ENCODE measurements around the gene ZAR1L. TPM values are rescaled to one million over a fixed set of nuclear protein-coding genes. Genes with fewer than 3 reads are reported as not detected.

Gene ZAR1L, protein sequence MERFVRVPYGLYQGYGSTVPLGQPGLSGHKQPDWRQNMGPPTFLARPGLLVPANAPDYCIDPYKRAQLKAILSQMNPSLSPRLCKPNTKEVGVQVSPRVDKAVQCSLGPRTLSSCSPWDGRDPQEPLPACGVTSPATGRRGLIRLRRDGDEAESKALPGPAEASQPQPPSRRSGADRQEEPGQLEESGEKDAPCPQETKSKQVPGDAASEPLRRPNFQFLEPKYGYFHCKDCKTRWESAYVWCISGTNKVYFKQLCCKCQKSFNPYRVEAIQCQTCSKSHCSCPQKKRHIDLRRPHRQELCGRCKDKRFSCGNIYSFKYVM
- not detected in 2 replicates for total RNA-seq

DNA sequence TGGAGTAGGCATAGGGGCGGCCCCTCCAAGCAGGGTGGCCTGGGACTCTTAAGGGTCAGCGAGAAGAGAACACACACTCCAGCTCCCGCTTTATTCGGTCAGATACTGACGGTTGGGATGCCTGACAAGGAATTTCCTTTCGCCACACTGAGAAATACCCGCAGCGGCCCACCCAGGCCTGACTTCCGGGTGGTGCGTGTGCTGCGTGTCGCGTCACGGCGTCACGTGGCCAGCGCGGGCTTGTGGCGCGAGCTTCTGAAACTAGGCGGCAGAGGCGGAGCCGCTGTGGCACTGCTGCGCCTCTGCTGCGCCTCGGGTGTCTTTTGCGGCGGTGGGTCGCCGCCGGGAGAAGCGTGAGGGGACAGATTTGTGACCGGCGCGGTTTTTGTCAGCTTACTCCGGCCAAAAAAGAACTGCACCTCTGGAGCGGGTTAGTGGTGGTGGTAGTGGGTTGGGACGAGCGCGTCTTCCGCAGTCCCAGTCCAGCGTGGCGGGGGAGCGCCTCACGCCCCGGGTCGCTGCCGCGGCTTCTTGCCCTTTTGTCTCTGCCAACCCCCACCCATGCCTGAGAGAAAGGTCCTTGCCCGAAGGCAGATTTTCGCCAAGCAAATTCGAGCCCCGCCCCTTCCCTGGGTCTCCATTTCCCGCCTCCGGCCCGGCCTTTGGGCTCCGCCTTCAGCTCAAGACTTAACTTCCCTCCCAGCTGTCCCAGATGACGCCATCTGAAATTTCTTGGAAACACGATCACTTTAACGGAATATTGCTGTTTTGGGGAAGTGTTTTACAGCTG lies at the start of gene ZAR1L, which contains the start of gene BRCA2:
TSS of gene ZAR1L (minus strand) at position 126 of the 790 bp plus-strand sequence. CDS start 3,438 bp downstream, outside the sequence.
TSS of gene BRCA2 (plus strand) at position 271 of the 790 bp plus-strand sequence. CDS start 953 bp downstream, outside the sequence.

Other genes with a start within 250 kb of the ZAR1L start
- gene BRCA2, start 145 bp upstream of the ZAR1L start, total RNA-seq: 4.1 and 10.2 TPM in 2 replicates
- 0.39 and 2.8 TPM in 2 replicates for gene N4BP2L1, start 112.8 kb upstream of the ZAR1L start, total RNA-seq
- 50.0 and 81.5 TPM in 2 replicates for gene N4BP2L2, start 223.4 kb upstream of the ZAR1L start, total RNA-seq